Central memory CD8-positive, alpha-beta T cell (primary cell): Measurements from ENCODE around the gene SLC35B4.
"Not testable (repeated sequence)": the region's sequence is repeated elsewhere in the genome, so short reads cannot be mapped to it uniquely, and the experiment has no call there.

ENCODE experiments used
- ATAC-seq: fragments of 150-1000 bp; cut with Tn5 transposase; replicated peaks from 2 replicates; pipeline ENCODE4 v1.10.0; 2022; ENCODE audit warnings: mild to moderate bottlenecking, moderate FRiP score, moderate number of reproducible peaks; ENCODE audit not compliant: poor library complexity, severe bottlenecking; ENCODE audit errors: extremely low read depth
- DNase-seq, 2 donors: peaks; one replicate each; pipeline ENCODE4 v3.0.0; 2021; ENCODE audit warnings: low spot score in 2 of 2
- H3K27ac Mint-ChIP-seq: one replicate; pipeline ENCODE4 v1.8.0; 2022; ENCODE audit warnings: low read depth, mild to moderate bottlenecking, moderate library complexity, mixed read lengths
- H3K27me3 Mint-ChIP-seq: one replicate; pipeline ENCODE4 v1.8.0; 2022; ENCODE audit warnings: mixed read lengths
- H3K36me3 Mint-ChIP-seq: one replicate; pipeline ENCODE4 v1.8.0; 2022; ENCODE audit warnings: mild to moderate bottlenecking, moderate library complexity, mixed read lengths; ENCODE audit not compliant: insufficient read depth
- H3K4me1 Mint-ChIP-seq: one replicate; pipeline ENCODE4 v1.8.0; 2022; ENCODE audit warnings: mixed read lengths
- H3K4me3 Mint-ChIP-seq: one replicate; pipeline ENCODE4 v1.8.0; 2022; ENCODE audit warnings: mild to moderate bottlenecking, moderate library complexity, mixed read lengths
- H3K9me3 Mint-ChIP-seq: one replicate; pipeline ENCODE4 v1.8.0; 2022; ENCODE audit warnings: mixed read lengths

The SLC35B4 gene

DNA sequence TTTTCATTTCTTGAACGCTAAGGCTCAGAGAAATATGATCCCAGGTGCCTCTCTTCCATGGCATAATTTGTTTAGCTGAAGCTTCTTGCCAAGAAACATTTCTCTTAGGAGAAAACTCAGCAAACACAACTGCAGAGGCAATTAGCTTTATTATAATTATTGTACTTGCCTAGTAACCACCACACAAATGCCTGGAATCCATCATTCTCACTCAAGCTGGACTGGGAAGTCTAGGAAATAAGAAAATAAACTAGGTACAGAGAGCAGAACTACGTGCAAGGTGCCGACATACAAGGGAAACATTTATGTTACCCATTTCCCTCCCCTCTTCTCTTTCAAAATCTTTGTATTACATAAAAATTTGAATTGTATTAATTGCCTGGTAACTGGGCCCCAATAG, 15.1 kb downstream of the SLC35B4 start:
- no peak overlapping the region for H3K4me3 Mint-ChIP-seq
- no peaks in the 10 kb centered on the region for H3K9me3 Mint-ChIP-seq
- ATAC-seq (no peak), DNase-seq (no peak)
- H3K4me1 Mint-ChIP-seq, result no peaks in the 10 kb centered on the region
- H3K36me3 Mint-ChIP-seq, result peaks cover 28% of the 10 kb centered on the region
- no peak overlapping the region for H3K27ac Mint-ChIP-seq
- no peaks in the 10 kb centered on the region for H3K27me3 Mint-ChIP-seq

- ATAC-seq (no peak), DNase-seq (no peak)
- Mint-ChIP-seq H3K4me1 (no peaks in the 10 kb centered on the region), H3K27me3 (no peaks in the 10 kb centered on the region), H3K4me3 (no peak overlapping the region), H3K9me3 (no peaks in the 10 kb centered on the region), H3K27ac (no peak overlapping the region), H3K36me3 (peaks cover 25% of the 10 kb centered on the region)
Observed at GRCh38 chr7:134300988-134301387, 15.7 kb downstream of the SLC35B4 start.

DNA sequence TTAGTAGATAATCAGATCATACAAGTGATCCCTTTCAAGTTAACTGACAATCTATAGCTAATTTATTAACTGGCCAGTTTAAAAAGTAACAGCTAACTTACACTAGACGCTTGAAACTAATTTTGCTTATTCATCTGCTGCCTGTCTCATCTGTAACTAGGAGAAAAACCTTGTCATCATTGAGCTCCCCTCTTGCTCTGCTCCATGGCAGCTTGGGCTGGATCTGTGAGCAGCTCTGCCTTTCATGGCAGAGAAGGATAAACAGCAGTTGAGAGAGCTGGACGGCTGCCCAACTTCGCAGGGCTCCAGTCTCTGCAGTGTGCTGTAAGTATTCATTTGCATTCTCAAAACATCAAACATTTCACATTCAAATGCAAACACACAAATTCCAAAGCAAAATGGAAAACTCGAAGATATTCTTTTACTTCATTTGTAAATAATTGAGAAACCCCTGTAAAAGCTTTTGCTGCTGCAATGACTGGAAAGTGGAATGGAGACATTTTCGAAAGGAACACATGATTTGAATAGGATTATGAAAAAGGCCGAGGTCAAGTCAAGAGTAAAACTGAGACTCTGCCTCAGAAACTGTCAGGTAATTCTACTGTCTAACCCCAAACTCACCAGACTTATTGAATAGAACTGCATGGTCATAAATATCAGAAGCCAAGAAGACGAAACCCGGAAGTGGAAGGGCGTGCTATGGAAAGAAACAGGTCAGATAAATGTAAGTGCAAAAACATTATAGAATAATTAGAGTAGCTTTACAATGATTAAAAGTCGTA, 17.6 kb downstream of the SLC35B4 start:
- no peak overlapping the region for H3K27ac Mint-ChIP-seq
- no peak overlapping the region for H3K4me3 Mint-ChIP-seq
- no peaks in the 10 kb centered on the region for H3K4me1 Mint-ChIP-seq
- ATAC-seq (no peak), DNase-seq (no peak)
- no peaks in the 10 kb centered on the region for H3K9me3 Mint-ChIP-seq
- no peaks in the 10 kb centered on the region for H3K27me3 Mint-ChIP-seq
- H3K36me3 Mint-ChIP-seq, result peaks cover 26% of the 10 kb centered on the region

GRCh38 chr7:134297489-134297888, 19.2 kb downstream of the SLC35B4 start:
- Mint-ChIP-seq H3K4me1 (no peaks in the 10 kb centered on the region), H3K27ac (no peak overlapping the region), H3K27me3 (no peaks in the 10 kb centered on the region), H3K4me3 (no peak overlapping the region), H3K9me3 (no peaks in the 10 kb centered on the region), H3K36me3 (peaks cover 34% of the 10 kb centered on the region)
- ATAC-seq (no peak), DNase-seq (no peak)

DNA sequence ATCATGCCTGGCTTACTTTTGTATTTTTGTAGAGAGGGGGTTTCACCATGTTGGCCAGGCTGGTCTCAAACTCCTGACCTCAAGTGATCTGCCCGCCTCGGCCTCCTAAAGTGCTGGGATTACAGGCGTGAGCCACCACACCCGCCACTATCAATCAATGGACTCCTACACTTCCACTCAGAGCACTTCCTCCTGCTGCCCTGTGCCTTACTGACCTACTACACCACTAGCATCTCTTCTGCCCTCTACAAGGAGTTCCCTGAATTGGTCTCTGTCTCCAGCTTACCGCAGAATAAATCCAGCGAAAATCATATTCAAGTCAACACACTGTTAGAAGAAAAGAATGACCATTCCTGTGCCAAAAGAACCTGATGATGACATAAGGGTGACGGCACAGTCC, 20.7 kb downstream of the SLC35B4 start:
- not testable (repeated sequence) for H3K4me3 Mint-ChIP-seq, DNase-seq, H3K27ac Mint-ChIP-seq, H3K27me3 Mint-ChIP-seq, ATAC-seq, H3K4me1 Mint-ChIP-seq, H3K9me3 Mint-ChIP-seq
- peaks cover 28% of the 10 kb centered on the region for H3K36me3 Mint-ChIP-seq

- no peaks in the 10 kb centered on the region for H3K4me1 Mint-ChIP-seq
- H3K27ac Mint-ChIP-seq, result no peak overlapping the region
- H3K4me3 Mint-ChIP-seq, result no peak overlapping the region
- no peaks in the 10 kb centered on the region for H3K27me3 Mint-ChIP-seq
- no peak for ATAC-seq
- H3K36me3 Mint-ChIP-seq, result peaks cover 19% of the 10 kb centered on the region
- no peak for DNase-seq
- no peaks in the 10 kb centered on the region for H3K9me3 Mint-ChIP-seq
Observed at GRCh38 chr7:134293002-134293740, 23.6 kb downstream of the SLC35B4 start.

GRCh38 chr7:134290286-134290685, 26.4 kb downstream of the SLC35B4 start:
- no peaks in the 10 kb centered on the region for H3K9me3 Mint-ChIP-seq
- H3K4me1 Mint-ChIP-seq, result no peaks in the 10 kb centered on the region
- H3K27me3 Mint-ChIP-seq, result no peaks in the 10 kb centered on the region
- H3K27ac Mint-ChIP-seq, result no peak overlapping the region
- H3K36me3 Mint-ChIP-seq, result peaks cover 14% of the 10 kb centered on the region
- no peak for ATAC-seq
- H3K4me3 Mint-ChIP-seq, result no peak overlapping the region
- DNase-seq, result no peak

- Mint-ChIP-seq H3K36me3 (peaks cover 14% of the 10 kb centered on the region), H3K4me1 (no peaks in the 10 kb centered on the region), H3K4me3 (no peak overlapping the region), H3K9me3 (no peaks in the 10 kb centered on the region), H3K27me3 (peaks cover 4% of the 10 kb centered on the region), H3K27ac (no peak overlapping the region)
- no peak for DNase-seq
- ATAC-seq, result no peak
Observed at GRCh38 chr7:134289841-134290240, 26.9 kb downstream of the SLC35B4 start.

DNA sequence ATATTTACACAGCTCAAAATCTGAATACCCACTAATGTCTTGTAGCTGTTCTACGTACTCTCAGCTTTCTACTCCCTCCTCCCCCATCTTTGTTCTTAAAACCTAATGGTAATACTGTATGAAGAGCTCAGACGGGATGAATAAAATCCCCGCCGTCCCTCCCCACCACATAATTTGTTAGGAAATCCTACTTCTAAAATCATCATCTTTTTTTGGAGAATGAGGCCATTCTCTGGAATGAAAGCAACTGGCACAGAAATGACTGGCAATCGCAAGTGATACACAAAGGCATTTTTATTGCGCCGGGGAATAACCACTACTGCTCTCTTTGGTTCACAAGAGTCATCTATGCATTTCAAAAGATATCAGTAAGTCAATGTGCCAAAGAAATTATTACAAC, 27.3 kb downstream of the SLC35B4 start:
- no peaks in the 10 kb centered on the region for H3K4me1 Mint-ChIP-seq
- H3K27ac Mint-ChIP-seq, result no peak overlapping the region
- ATAC-seq (no peak), DNase-seq (no peak)
- H3K4me3 Mint-ChIP-seq, result no peak overlapping the region
- H3K27me3 Mint-ChIP-seq, result peaks cover 8% of the 10 kb centered on the region
- peaks cover 10% of the 10 kb centered on the region for H3K36me3 Mint-ChIP-seq
- H3K9me3 Mint-ChIP-seq, result no peaks in the 10 kb centered on the region

- Mint-ChIP-seq H3K4me3 (no peak overlapping the region), H3K36me3 (peaks cover 2% of the 10 kb centered on the region), H3K27me3 (peaks cover 21% of the 10 kb centered on the region), H3K9me3 (no peaks in the 10 kb centered on the region), H3K4me1 (no peaks in the 10 kb centered on the region), H3K27ac (no peak overlapping the region)
- no peak for ATAC-seq
- DNase-seq, result no peak
Observed at GRCh38 chr7:134287916-134288659, 28.6 kb downstream of the SLC35B4 start.

- H3K4me3 Mint-ChIP-seq, result no peak overlapping the region
- no peak for DNase-seq
- ATAC-seq, result no peak
- no peaks in the 10 kb centered on the region for H3K9me3 Mint-ChIP-seq
- no peaks in the 10 kb centered on the region for H3K36me3 Mint-ChIP-seq
- H3K27me3 Mint-ChIP-seq, result peaks cover 53% of the 10 kb centered on the region
- H3K27ac Mint-ChIP-seq, result no peak overlapping the region
- H3K4me1 Mint-ChIP-seq, result no peaks in the 10 kb centered on the region
Observed at GRCh38 chr7:134284952-134285351, 31.8 kb downstream of the SLC35B4 start.

GRCh38 chr7:134284011-134284410, 32.7 kb downstream of the SLC35B4 start:
- H3K27ac Mint-ChIP-seq, result no peak overlapping the region
- no peaks in the 10 kb centered on the region for H3K9me3 Mint-ChIP-seq
- H3K27me3 Mint-ChIP-seq, result peaks cover 62% of the 10 kb centered on the region
- ATAC-seq (no peak), DNase-seq (no peak)
- H3K36me3 Mint-ChIP-seq, result no peaks in the 10 kb centered on the region
- no peaks in the 10 kb centered on the region for H3K4me1 Mint-ChIP-seq
- no peak overlapping the region for H3K4me3 Mint-ChIP-seq
